Measurements from ENCODE around the gene OLFML1. TPM values are rescaled to one million over a fixed set of nuclear protein-coding genes. Genes with fewer than 3 reads are reported as not detected.

The OLFML1 gene
- total and polyA plus RNA-seq, 2 of the 8 experiments (the other 6 are each of a cell fraction or from before 2014, with no cell fraction given) = 0.24 TPM; not detected in 1

- TF ChIP-seq HDAC6 (IDR thresholded peaks at IDR 0.05; ENCODE audit: low read depth, low read length) (no peak), SIX5 (IDR thresholded peaks at IDR 0.05; ENCODE audit: low read depth, low read length) (no peak), TEAD4 (IDR thresholded peaks at IDR 0.05; ENCODE audit: low read depth, low read length) (no peak), NRF1 (IDR thresholded peaks at IDR 0.05; ENCODE audit: low read depth, low read length) (no peak)
Observed at GRCh38 chr11:7559398-7560283, 74.3 kb downstream of the OLFML1 start (continued).

Other genes starting within 250 kb of the OLFML1 start
- gene SYT9, start 233.6 kb upstream of the OLFML1 start, total RNA-seq (2021; fragmentation: NEBNext Ultra II Directional; extraction: Animal tissue kit (Norgen Biotek cat#: 25700)) = 2.4 and 2.9 TPM in 2 replicates
- gene SYT9, start 233.6 kb upstream of the OLFML1 start, polyA plus RNA-seq (2011; rRNA removed) = 1.3 and 1.5 TPM in 2 replicates
- 9.8 and 11.7 TPM in 2 replicates for gene PPFIBP2, start 28.5 kb downstream of the OLFML1 start, total RNA-seq (2021; fragmentation: NEBNext Ultra II Directional; extraction: Animal tissue kit (Norgen Biotek cat#: 25700))
- gene PPFIBP2, start 28.5 kb downstream of the OLFML1 start, polyA plus RNA-seq (2011; rRNA removed) = 5.5 and 6.3 TPM in 2 replicates
- gene CYB5R2, start 188.0 kb downstream of the OLFML1 start, total RNA-seq (2021; fragmentation: NEBNext Ultra II Directional; extraction: Animal tissue kit (Norgen Biotek cat#: 25700)) = 50.4 and 53.0 TPM in 2 replicates
- gene CYB5R2, start 188.0 kb downstream of the OLFML1 start, polyA plus RNA-seq (2011; rRNA removed) = 51.5 and 55.9 TPM in 2 replicates
- 0.78 and 1.1 TPM in 2 replicates for gene OVCH2, start 221.0 kb downstream of the OLFML1 start, total RNA-seq (2021; fragmentation: NEBNext Ultra II Directional; extraction: Animal tissue kit (Norgen Biotek cat#: 25700))
- gene OVCH2, start 221.0 kb downstream of the OLFML1 start, polyA plus RNA-seq (2011; rRNA removed) = 0.03 TPM in 1 of 2 replicates, not detected in the other